ENCODE results near the gene TNFSF13.

The TNFSF13 gene

DNA sequence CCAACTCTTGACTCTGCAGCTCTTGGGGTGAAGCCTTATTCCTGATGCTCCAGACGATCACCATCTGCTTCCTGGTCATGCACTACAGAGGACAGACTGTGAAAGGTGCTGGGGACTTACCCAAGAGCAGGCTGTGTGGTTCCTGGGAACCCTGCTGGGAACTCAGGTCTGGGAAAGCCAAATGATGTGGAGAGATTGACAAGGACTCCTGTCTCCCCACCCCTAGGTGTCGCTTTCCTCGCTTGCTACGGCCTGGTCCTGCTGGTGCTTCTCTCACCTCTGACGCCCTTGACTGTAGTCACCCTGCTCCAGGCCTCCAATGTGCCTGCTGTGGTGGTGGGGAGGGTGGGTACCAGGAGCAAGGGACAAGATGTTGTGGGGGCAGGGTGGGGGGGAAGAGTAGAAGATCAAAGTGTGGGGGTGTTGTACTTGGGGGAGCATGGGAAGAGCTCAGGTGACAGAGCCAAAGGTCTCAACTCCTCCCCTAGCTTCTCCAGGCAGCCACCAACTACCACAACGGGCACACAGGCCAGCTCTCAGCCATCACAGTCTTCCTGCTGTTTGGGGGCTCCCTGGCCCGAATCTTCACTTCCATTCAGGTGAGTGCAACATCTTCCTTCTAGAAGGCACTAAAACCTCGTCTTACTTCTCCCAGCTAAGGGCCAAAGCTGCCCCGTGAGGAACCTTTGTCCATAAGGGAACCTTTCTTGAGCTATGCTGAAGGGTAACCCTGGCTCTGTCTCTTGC is 28.3 kb downstream of the TNFSF13 start:
- TF ChIP-seq GATA2 (IDR thresholded peaks at IDR 0.05; ENCODE audit: low read depth, low read length) = no peak
- no peak for TF ChIP-seq GATA3 (IDR thresholded peaks at IDR 0.05; ENCODE audit: low read depth, low read length)

DNA sequence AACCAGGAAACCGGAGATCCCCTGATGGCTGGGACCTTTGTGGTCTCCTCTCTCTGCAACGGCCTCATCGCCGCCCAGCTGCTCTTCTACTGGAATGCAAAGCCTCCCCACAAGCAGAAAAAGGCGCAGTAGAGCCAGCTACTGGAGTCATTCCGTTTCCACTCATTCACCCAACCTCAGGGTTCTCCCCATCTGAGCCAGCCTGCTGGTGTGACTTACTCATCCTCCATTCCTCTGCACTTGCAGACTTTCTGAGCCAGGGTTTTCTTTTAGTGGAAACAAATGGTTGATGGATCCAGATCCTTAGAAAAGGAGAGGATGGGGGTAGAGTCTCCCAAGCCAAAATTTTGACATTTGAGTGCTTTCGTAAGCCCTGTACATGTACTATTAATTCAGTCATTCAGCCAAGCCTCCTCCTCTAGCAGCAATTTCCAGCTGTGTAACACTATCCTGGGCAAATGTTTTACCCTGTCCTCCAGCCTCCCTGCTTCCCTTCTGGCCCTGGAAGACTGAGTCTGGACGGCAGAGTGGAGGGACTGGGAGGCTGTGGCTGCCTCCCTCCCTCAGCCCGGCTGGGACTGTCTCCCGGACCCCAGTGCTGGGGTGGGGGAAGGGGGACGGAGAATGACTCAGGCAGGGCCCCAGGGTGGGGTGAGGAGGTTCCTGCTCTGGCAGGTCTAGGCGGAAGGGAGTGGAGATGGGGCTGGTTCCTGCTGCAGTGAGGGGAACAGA is 29.0 kb downstream of the TNFSF13 start:
- TF ChIP-seq GATA2 (IDR thresholded peaks at IDR 0.05; ENCODE audit: low read depth, low read length) (no peak), GATA3 (IDR thresholded peaks at IDR 0.05; ENCODE audit: low read depth, low read length) (no peak)

DNA sequence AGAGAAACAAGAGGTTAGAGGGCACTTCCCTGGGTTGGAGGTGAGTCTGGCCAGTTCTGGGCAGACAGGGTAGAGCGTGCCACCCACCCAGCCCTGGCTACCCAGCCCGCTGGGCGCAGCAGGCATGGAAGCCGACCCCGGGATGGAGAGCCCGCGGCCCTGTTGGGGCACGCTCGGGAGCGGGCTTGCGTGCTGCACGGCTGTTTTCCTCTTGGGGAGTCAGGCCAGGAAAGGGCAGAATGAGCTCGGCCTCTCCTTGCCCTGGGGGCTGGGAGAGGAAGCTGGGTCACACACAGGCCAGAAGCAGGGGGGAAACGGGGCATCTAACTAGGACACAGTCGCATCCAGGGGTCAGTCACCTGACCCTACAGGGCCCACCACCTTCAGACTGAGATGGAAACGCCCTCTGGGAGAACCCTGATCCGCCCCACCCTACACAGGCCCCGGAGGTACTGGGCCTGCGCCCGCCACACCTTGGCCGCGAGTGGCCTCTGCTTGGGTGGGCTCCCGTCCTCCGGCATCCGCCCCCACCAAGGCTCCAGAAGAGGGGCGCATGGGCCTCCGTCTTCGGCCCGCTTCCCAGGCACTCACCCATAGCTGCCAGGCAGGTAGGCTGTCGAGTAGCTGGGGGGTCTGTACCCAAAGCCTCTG is 30.1 kb downstream of the TNFSF13 start:
- no peak for TF ChIP-seq GATA2 (IDR thresholded peaks at IDR 0.05; ENCODE audit: low read depth, low read length)
- TF ChIP-seq GATA3 (IDR thresholded peaks at IDR 0.05; ENCODE audit: low read depth, low read length) = no peak

DNA sequence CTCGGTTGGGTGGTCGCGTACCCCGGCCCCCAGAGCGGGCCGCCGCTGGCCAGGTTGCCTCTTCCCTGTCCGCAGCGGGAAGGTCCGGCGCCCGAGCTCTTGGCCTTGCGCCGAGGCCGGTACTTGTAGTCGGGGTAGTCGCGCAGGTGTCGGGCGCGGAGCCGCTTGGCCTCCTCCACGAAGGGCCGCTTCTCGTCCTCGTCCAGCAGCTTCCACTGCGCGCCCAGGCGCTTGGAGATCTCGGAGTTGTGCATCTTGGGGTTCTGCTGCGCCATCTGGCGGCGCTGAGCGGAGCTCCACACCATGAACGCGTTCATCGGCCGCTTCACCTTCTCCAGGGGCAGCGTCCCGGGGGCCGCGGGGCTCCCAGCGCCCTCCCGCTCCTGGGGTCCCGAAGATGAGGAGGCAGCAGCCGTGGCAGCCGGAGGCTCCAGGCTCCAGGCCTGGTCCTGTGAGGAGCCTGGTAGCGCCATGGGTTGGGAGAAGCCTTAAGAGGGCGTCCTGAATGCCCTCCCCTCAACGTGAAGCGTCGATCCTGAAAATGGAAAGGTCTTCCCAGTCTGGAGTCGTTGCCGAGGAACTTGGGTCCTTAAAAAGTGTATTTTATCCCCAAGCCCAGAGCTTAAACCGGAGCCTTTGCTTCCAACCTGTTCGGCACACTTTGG is 30.8 kb downstream of the TNFSF13 start:
- TF ChIP-seq GATA3 (IDR thresholded peaks at IDR 0.05; ENCODE audit: low read depth, low read length) = no peak
- TF ChIP-seq GATA2 (IDR thresholded peaks at IDR 0.05; ENCODE audit: low read depth, low read length) = no peak

DNA sequence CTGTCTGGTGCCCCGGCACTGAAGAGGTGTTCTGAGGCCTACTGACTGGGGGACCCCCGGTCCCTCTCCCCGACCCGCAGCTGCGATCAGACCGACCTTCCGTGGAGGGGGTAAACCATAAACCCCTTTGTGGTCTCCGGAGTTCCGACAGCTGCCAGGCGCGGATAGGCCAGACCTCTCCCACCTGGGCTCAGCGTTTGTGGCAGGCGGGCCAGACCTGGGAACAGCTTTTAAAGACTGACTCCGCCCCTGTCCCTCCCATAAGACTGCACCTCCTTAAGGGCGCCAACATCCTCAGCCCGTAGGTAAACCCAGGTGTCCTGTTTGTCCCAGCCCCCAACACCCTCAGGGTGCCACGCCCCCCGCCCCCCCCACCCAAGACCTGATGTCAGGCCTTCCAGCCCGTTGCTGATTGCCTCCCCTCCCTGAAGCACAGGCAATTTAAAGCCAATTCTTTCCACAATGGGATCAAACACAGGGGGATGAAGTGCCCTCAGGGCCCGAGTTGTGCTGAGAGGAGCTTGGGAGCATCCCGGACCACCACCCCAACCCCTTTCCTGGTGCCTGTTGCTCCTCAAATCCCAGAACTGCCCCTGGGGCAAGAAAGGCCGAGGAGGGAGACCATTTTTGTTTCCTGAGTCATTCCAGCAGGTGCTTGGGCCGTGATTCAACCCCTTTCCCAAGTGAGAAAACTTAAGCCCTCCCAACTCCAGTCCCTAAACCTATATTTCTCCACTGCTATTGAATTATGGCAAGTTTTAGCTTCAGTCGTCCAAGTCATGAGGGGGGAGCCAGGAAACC is 31.5 kb downstream of the TNFSF13 start, which contains the start of gene SOX15:
Gene SOX15, minus strand, starts transcription at position 204 of the 801 bp plus-strand sequence. CDS start 418 bp downstream, outside the sequence.
- TF ChIP-seq GATA2 (IDR thresholded peaks at IDR 0.05; ENCODE audit: low read depth, low read length) (no peak), GATA3 (IDR thresholded peaks at IDR 0.05; ENCODE audit: low read depth, low read length) (no peak)

DNA sequence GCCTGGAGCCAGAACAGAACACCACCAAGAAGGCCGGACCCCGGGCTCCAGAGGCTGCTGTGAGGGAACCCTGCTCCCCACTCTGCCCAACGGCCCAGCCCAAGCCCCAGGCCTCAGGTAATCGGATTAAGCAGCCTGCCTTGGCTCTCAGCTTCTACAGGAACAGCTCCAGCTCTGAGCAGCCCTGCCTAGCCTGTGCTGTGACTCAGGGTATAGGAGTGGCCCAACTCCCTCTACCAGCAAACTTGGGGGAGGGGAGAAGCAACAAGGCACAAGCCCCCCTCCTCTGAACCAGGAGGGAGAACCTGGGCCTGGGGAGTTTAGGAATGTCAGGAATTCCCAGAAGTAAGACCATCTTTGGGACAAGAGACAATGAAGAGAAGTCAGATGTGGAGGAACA is 32.2 kb downstream of the TNFSF13 start:
- TF ChIP-seq GATA2 (IDR thresholded peaks at IDR 0.05; ENCODE audit: low read depth, low read length) (no peak), GATA3 (IDR thresholded peaks at IDR 0.05; ENCODE audit: low read depth, low read length) (no peak)

DNA sequence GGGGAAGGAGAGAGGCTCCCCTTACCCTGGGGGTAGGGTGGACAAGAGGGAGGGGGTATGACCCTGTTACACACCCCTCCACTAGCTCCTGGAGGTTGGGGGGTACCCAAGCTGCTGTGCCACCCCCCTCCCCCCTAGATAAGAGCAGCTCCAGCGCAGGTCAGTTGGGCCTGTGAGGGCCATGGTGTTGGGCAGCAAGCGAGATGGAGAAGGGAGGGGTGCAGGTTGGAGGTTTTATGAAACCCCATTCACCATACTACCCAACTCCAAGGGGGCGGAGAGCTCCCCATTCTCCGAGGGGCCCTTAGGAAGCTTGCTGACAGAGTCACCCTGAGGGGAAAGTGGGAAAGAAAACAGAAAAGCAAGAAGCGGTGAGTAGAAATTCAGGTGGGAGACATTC is 33.0 kb downstream of the TNFSF13 start:
- TF ChIP-seq GATA3 (IDR thresholded peaks at IDR 0.05; ENCODE audit: low read depth, low read length) = no peak

DNA sequence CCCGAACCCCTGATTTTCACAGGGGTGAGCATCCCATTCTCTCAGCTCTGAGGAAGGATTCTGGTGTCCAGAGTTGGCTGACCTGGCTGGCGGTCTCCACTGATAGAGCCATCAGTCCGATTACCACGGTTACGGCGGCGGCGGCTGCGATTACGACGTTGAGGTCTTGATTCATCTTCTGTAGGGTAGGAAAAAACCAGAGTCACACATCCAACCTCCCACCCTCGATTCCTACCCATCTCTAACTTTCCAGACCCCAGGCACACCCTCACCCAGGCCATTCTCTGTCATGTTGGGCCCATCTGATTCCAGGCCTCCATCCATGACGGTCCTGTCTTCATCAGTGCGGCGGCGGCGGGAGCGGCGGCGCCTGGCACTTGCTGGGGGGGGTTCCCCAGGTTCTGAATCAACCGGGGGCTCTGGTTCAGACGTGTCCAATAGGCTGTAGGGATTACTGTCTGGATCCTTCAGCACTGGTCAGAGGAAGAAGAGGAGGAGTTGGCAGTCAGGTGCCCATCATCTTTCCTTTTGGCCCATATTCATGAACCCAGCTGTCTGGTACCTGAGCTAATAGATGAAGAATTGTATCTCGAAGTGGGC is 34.0 kb downstream of the TNFSF13 start:
- no peak for TF ChIP-seq GATA2 (IDR thresholded peaks at IDR 0.05; ENCODE audit: low read depth, low read length)
- TF ChIP-seq GATA3 (IDR thresholded peaks at IDR 0.05; ENCODE audit: low read depth, low read length) = no peak

DNA sequence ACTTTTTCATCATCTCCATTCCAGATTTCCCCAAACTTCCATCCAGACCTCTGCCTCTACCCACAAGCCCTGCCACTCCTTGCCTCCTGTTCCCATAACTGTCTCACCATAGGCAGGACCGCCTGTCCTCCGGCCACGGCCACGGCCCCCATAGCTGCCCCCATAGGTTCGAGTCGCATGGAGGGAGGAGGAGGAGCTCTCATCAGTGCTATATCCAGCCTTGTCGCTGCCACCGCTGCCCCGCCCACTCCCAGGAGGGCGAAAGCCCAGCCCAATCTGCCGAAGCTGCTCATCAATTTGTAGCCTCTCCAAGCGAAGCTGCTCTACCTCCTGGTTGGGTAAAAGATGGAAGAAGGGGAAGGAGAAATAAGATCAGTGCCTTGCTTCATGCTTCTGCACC is 34.7 kb downstream of the TNFSF13 start:
- TF ChIP-seq GATA2 (IDR thresholded peaks at IDR 0.05; ENCODE audit: low read depth, low read length) = no peak
- no peak for TF ChIP-seq GATA3 (IDR thresholded peaks at IDR 0.05; ENCODE audit: low read depth, low read length)

DNA sequence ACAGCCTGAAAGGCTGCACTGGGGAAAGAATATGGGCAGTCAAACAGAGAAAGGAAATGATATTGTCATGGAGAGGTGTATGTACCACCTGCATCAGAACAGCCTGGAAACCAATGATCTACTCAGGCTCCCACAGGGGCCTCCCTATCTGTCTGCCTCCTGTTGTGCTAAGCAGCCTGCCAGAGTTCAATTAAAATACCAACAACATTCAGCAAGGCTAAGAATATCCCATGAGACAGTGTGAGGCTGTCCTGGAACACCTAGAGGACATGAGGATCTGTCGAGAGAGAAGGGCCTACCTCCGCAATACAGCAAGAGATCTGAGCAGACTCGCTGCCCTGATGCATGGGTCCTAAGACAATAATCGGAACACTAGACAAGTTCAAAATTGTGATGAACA is 47.7 kb downstream of the TNFSF13 start:
- TF ChIP-seq GATA3 (IDR thresholded peaks at IDR 0.05; ENCODE audit: low read depth, low read length) = no peak
- no peak for TF ChIP-seq GATA2 (IDR thresholded peaks at IDR 0.05; ENCODE audit: low read depth, low read length)

DNA sequence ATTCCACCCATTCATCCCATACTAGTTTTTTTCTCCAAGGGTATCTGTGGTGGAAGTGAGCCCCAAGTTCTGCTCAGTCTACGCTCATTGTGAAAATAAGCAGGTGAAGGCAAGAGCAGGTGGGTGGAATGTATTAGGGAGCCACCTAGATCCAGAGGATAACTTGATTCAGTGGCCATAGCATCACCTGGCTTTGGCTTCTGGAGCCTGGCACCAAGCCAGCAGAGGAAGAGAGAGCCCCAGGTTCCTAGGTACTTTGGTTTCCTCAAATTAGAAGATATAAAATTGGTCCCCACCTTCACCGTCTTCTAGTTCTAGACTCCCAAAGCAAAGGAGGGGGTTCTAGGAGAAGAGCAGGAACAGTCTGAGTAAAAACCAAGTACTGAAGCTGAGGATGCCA is 52.1 kb downstream of the TNFSF13 start:
- no peak for TF ChIP-seq GATA3 (IDR thresholded peaks at IDR 0.05; ENCODE audit: low read depth, low read length)
- no peak for TF ChIP-seq GATA2 (IDR thresholded peaks at IDR 0.05; ENCODE audit: low read depth, low read length)
